NT2/D1 (cell line): ENCODE results near the gene IGSF9.

Experiments
- YY1 ChIP-seq: IDR thresholded peaks from 2 replicates; pipeline ENCODE4 v1.6.1; 2011; ENCODE audit not compliant: insufficient read length, insufficient read depth
- ZNF274 ChIP-seq: IDR thresholded peaks from 2 replicates; pipeline ENCODE4 v1.6.1; 2011; ENCODE audit warnings: mild to moderate bottlenecking, low read depth, low read length

GRCh38 chr1:159985473-159985872, 40.1 kb upstream of the IGSF9 start:
- no peak for TF ChIP-seq YY1
- TF ChIP-seq ZNF274: no peak
